Measurements from ENCODE around the gene LY6G6D.

Gene LY6G6D

GRCh38 chr6:31719001-31719400 is 3.9 kb downstream of the LY6G6D start:
- DNase-seq (ENCODE audit: low read depth in 3 of 3) = no peak

GRCh38 chr6:31720196-31720770 is 5.1 kb downstream of the LY6G6D start:
- DNase-seq (ENCODE audit: low read depth in 3 of 3) = no peak

- no peak for DNase-seq (ENCODE audit: low read depth in 3 of 3)
Observed at GRCh38 chr6:31721351-31722020, 6.3 kb downstream of the LY6G6D start, which contains the start of gene LY6G6C. Gene LY6G6C, minus strand, starts transcription at chr6:31721746. Its CDS starts 67 bp downstream, at chr6:31721679.

GRCh38 chr6:31722173-31722572 is 7.0 kb downstream of the LY6G6D start:
- no peak for DNase-seq (ENCODE audit: low read depth in 3 of 3)

- no peak for DNase-seq (ENCODE audit: low read depth in 3 of 3)
Observed at GRCh38 chr6:31723245-31723979, 8.3 kb downstream of the LY6G6D start, which contains the start of gene MPIG6B. Gene MPIG6B, plus strand, starts transcription at chr6:31723373. Its CDS starts 11 bp downstream, at chr6:31723384.

- no peak for DNase-seq (ENCODE audit: low read depth in 3 of 3)
Observed at GRCh38 chr6:31723980-31724691, 9.0 kb downstream of the LY6G6D start.

- DNase-seq (ENCODE audit: low read depth in 3 of 3) = no peak
Observed at GRCh38 chr6:31725502-31726350, 10.6 kb downstream of the LY6G6D start.

GRCh38 chr6:31727034-31727716 is 12.0 kb downstream of the LY6G6D start:
- no peak for DNase-seq (ENCODE audit: low read depth in 3 of 3)

- DNase-seq (ENCODE audit: low read depth in 3 of 3) = no peak
Observed at GRCh38 chr6:31727717-31728671, 12.8 kb downstream of the LY6G6D start.

GRCh38 chr6:31728767-31729514 is 13.8 kb downstream of the LY6G6D start, which contains the start of gene DDAH2:
Gene DDAH2, minus strand, starts transcription at chr6:31729299. Its CDS starts 138 bp downstream, at chr6:31729161.
- DNase-seq (ENCODE audit: low read depth in 3 of 3) = no peak

GRCh38 chr6:31729515-31729978 is 14.4 kb downstream of the LY6G6D start:
- DNase-seq (ENCODE audit: low read depth in 3 of 3) = peak in 2 of 3 experiments; percentile 51 to 78

GRCh38 chr6:31729979-31730630 is 15.0 kb downstream of the LY6G6D start:
- peak in 1 of 3 experiments; percentile 63 for DNase-seq (ENCODE audit: low read depth in 3 of 3)

- no peak for DNase-seq (ENCODE audit: low read depth in 3 of 3)
Observed at GRCh38 chr6:31730631-31731086, 15.5 kb downstream of the LY6G6D start.

- no peak for DNase-seq (ENCODE audit: low read depth in 3 of 3)
Observed at GRCh38 chr6:31732029-31732428, 16.9 kb downstream of the LY6G6D start.

GRCh38 chr6:31733734-31734133 is 18.6 kb downstream of the LY6G6D start:
- no peak for DNase-seq (ENCODE audit: low read depth in 3 of 3)

- no peak for DNase-seq (ENCODE audit: low read depth in 3 of 3)
Observed at GRCh38 chr6:31734247-31734820, 19.2 kb downstream of the LY6G6D start.

- peak in 1 of 3 experiments; percentile 53 for DNase-seq (ENCODE audit: low read depth in 3 of 3)
Observed at GRCh38 chr6:31734821-31735406, 19.8 kb downstream of the LY6G6D start.
